SK-N-SH (cell line): ENCODE measurements around the gene ACER2. TPM values are rescaled to one million over a fixed set of nuclear protein-coding genes. Genes with fewer than 3 reads are reported as not detected.
"Not testable (repeated sequence)": the region's sequence is repeated elsewhere in the genome, so short reads cannot be mapped to it uniquely, and the experiment has no call there.

Experiments
- CTCF ChIA-PET: fragments of 300-600, 350-600 bp; formaldehyde crosslinking; extraction: SDS; loops from one replicate; lab custom pipeline; 2021; lab: Yijun Ruan, JAX
- POLR2A ChIA-PET: fragments of 350-600 bp; sonication (Branson Sonifier 250); formaldehyde crosslinking; extraction: SDS; loops from one replicate; lab custom pipeline; 2020; ENCODE audit warnings: antibody characterized with exemption, inconsistent platforms; lab: Yijun Ruan, JAX
- DNase-seq: peaks from one replicate; pipeline ENCODE4 v3.0.0; 2012
- H2AFZ ChIP-seq: fragments of 200-600 bp; sonication (generic); 2 replicates; pipeline ENCODE4 v1.8.1; 2016; ENCODE audit warnings: antibody characterized with exemption, mild to moderate bottlenecking, low read depth
- H3F3A ChIP-seq: fragments of 200-600 bp; sonication (generic); replicated peaks from 2 replicates; pipeline ENCODE3; 2016; ENCODE audit warnings: antibody characterized with exemption, mild to moderate bottlenecking; ENCODE audit not compliant: insufficient read depth
- H3K27ac ChIP-seq, 2 experiments: fragments of 200-500 bp in 1 of 2; fragments of 200-600 bp in 1 of 2; sonication (Bioruptor generic) in 1 of 2; sonication (generic), shearing (Covaris generic) in 1 of 2; 2 replicates each; pipeline versions ENCODE4 v1.5.1 to v1.6.1; 2014 to 2016; ENCODE audit warnings: low read depth in 2 of 2, inconsistent platforms in 1 of 2, low read length in 1 of 2, mild to moderate bottlenecking in 1 of 2, mixed read lengths in 1 of 2
- H3K27me3 ChIP-seq: fragments of 200-600 bp; sonication (generic), shearing (Covaris generic); 2 replicates; pipeline ENCODE4 v1.6.1; 2016; ENCODE audit warnings: mixed run types; ENCODE audit not compliant: insufficient read depth
- H3K36me3 ChIP-seq, 2 experiments: fragments of 200-500 bp in 1 of 2; fragments of 200-600 bp in 1 of 2; sonication (Bioruptor generic) in 1 of 2; sonication (generic) in 1 of 2; replicated peaks in 1 of 2; 2 replicates each; pipeline versions ENCODE3 to v1.5.1; 2014 to 2016; ENCODE audit warnings: low read length in 1 of 2, mild to moderate bottlenecking in 1 of 2; ENCODE audit not compliant: insufficient read depth in 2 of 2, control insufficient read depth in 1 of 2
- H3K4me1 ChIP-seq, 2 experiments: fragments of 200-500 bp in 1 of 2; fragments of 200-600 bp in 1 of 2; sonication (Bioruptor generic) in 1 of 2; sonication (generic), shearing (Covaris generic) in 1 of 2; 2 replicates each; pipeline versions ENCODE4 v1.5.1 to v1.6.1; 2014 to 2016; ENCODE audit warnings: low read depth in 1 of 2, low read length in 1 of 2, mixed run types in 1 of 2; ENCODE audit not compliant: insufficient read depth in 2 of 2, control insufficient read depth in 1 of 2
- H3K4me2 ChIP-seq: fragments of 200-600 bp; sonication (generic), shearing (Covaris generic); 2 replicates; pipeline ENCODE4 v1.6.1; 2017; ENCODE audit warnings: mixed run types
- H3K4me3 ChIP-seq, 2 experiments: fragments of 200-500 bp in 1 of 2; fragments of 200-600 bp in 1 of 2; sonication (Bioruptor generic) in 1 of 2; sonication (generic), shearing (Covaris generic) in 1 of 2; 2 replicates each; pipeline versions ENCODE4 v1.5.1 to v1.8.1; 2014 to 2016; ENCODE audit warnings: low read depth in 2 of 2, inconsistent platforms in 1 of 2, low read length in 1 of 2, mild to moderate bottlenecking in 1 of 2, mixed read lengths in 1 of 2, moderate library complexity in 1 of 2
- H3K79me2 ChIP-seq: fragments of 200-600 bp; sonication (generic); 2 replicates; pipeline ENCODE4 v1.8.1; 2017; ENCODE audit warnings: mild to moderate bottlenecking; ENCODE audit not compliant: insufficient read depth
- H3K9ac ChIP-seq: fragments of 200-600 bp; sonication (generic); 2 replicates; pipeline ENCODE4 v1.6.1; 2017; ENCODE audit warnings: mixed run types
- H3K9me2 ChIP-seq: fragments of 200-600 bp; sonication (generic); 2 replicates; pipeline ENCODE4 v1.6.1; 2017; ENCODE audit warnings: mixed run types
- H3K9me3 ChIP-seq: fragments of 200-600 bp; sonication (generic); 2 replicates; pipeline ENCODE4 v1.6.1; 2017; ENCODE audit warnings: mixed run types, mild to moderate bottlenecking, moderate library complexity
- H4K20me1 ChIP-seq: fragments of 200-600 bp; sonication (generic); 2 replicates; pipeline ENCODE4 v1.6.1; 2017; ENCODE audit warnings: mild to moderate bottlenecking, mixed run types; ENCODE audit not compliant: insufficient read depth
- EZH2phosphoT487 ChIP-seq: fragments of 200-600 bp; sonication (generic); IDR thresholded peaks from 2 replicates; pipeline ENCODE4 v1.6.1; 2017; ENCODE audit warnings: low read depth, mixed run types, mild to moderate bottlenecking, antibody characterized with exemption, moderate library complexity, borderline replicate concordance
- FOXM1 ChIP-seq: IDR thresholded peaks from 2 replicates; pipeline ENCODE4 v1.4.0; 2012; ENCODE audit warnings: low read depth, mild to moderate bottlenecking
- JUND ChIP-seq: IDR thresholded peaks from 2 replicates; pipeline ENCODE4 v1.4.0; 2012
- MEF2A ChIP-seq: IDR thresholded peaks from 2 replicates; pipeline ENCODE4 v1.4.0; 2012; ENCODE audit warnings: low read depth, borderline replicate concordance
- TCF12 ChIP-seq: IDR thresholded peaks from 2 replicates; pipeline ENCODE4 v1.4.0; 2012
- WGBS: methylation state at CpG from one replicate; pipeline ENCODE4 v1.1.6; 2017; ENCODE audit warnings: low lambda C conversion rate; 5-methylcytosine and 5-hydroxymethylcytosine counted together
- polyA plus RNA-seq, 3 experiments: library from polyadenylated mRNA; depleted of rRNA; stranded (reverse); fragments of >200 nt; gene quantifications; 2 replicates each; pipeline ENCODE4 v1.2.3, GENCODE V29; 2012
- TF ChIP-seq, protein P1 (sequence below): IDR thresholded peaks from 2 replicates; pipeline ENCODE4 v1.4.0; 2012; ENCODE audit warnings: low read depth, borderline replicate concordance
- TF ChIP-seq, protein P2 (sequence below): IDR thresholded peaks from 2 replicates; pipeline ENCODE4; 2012

Gene ACER2
- polyA plus RNA-seq, 1 of the 3 experiments (the other 2 are of a cell fraction) = 1.3 TPM

GRCh38 chr9:19386502-19387044, 22.2 kb upstream of the ACER2 start:
- Histone ChIP-seq H3K36me3 (no peaks in the 10 kb centered on the region), H3K27me3 (no peaks in the 10 kb centered on the region), H3K4me1 (peaks cover 0 to 5% of the 10 kb centered on the region in 2 experiments; a peak in 1 of 4 replicates), H4K20me1 (no peaks in the 10 kb centered on the region), H3K9ac (no peak overlapping the region), H3K79me2 (no peaks in the 10 kb centered on the region), H3K27ac (peak overlapping the region in 1 of 2 experiments; percentile 19; a peak in 1 of 4 replicates), H3K9me2 (no peaks in the 10 kb centered on the region), H2AFZ (no peak overlapping the region), H3K9me3 (no peaks in the 10 kb centered on the region), H3F3A (peaks cover 21% of the 10 kb centered on the region), H3K4me2 (no peak overlapping the region), H3K4me3 (no peak overlapping the region)
- CTCF ChIA-PET = no interaction called here
- no peak for TF ChIP-seq FOXM1
- TF ChIP-seq JUND = 0 out of 2 replicates have a peak, but pooled peaks have one; percentile 3
- WGBS = 49% methylated on average over 2 of the region's 2 CpGs
- POLR2A ChIA-PET = no interaction called here
- no peak for DNase-seq

DNA sequence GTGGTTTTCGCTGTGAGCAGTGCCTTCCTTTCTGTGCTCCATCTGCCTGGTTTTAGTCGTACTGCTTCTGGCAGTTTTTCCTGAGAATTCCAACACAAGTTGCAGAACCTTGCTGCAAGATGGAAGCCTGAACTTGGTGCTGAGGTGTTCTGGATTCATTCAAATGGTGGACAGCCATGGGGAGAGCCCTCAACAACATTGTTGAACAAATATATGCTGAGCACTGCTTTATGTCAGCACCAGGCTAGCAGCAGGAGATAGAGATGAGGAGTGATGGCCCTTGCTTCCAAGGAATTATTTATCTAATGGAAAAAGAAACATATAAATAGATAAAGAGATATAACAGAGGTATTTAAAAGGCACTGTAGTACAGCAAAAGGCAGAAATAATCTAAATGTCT, 21.5 kb upstream of the ACER2 start:
- DNase-seq = no peak
- Histone ChIP-seq H3K4me2 (peak overlapping the region; percentile 17; the same call in 1 of the 2 replicates), H3K4me3 (no peak overlapping the region), H3K9me3 (no peaks in the 10 kb centered on the region), H3K4me1 (peaks cover 0 to 5% of the 10 kb centered on the region in 2 experiments; a peak in 1 of 4 replicates), H3K9me2 (no peaks in the 10 kb centered on the region), H3K27ac (peak overlapping the region in 1 of 2 experiments; percentile 19; a peak in 1 of 4 replicates), H3K27me3 (no peaks in the 10 kb centered on the region), H3K9ac (no peak overlapping the region), H4K20me1 (no peaks in the 10 kb centered on the region), H3K36me3 (no peaks in the 10 kb centered on the region), H3K79me2 (no peaks in the 10 kb centered on the region), H2AFZ (no peak overlapping the region), H3F3A (peaks cover 13% of the 10 kb centered on the region)
- WGBS = 87% methylated on average over 2 of the region's 2 CpGs
- TF ChIP-seq, protein P1, sequence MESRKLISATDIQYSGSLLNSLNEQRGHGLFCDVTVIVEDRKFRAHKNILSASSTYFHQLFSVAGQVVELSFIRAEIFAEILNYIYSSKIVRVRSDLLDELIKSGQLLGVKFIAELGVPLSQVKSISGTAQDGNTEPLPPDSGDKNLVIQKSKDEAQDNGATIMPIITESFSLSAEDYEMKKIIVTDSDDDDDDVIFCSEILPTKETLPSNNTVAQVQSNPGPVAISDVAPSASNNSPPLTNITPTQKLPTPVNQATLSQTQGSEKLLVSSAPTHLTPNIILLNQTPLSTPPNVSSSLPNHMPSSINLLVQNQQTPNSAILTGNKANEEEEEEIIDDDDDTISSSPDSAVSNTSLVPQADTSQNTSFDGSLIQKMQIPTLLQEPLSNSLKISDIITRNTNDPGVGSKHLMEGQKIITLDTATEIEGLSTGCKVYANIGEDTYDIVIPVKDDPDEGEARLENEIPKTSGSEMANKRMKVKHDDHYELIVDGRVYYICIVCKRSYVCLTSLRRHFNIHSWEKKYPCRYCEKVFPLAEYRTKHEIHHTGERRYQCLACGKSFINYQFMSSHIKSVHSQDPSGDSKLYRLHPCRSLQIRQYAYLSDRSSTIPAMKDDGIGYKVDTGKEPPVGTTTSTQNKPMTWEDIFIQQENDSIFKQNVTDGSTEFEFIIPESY = no peak
- TF ChIP-seq EZH2phosphoT487 = no peak
- TF ChIP-seq TCF12 = peak; percentile 73
- TF ChIP-seq, protein P2, sequence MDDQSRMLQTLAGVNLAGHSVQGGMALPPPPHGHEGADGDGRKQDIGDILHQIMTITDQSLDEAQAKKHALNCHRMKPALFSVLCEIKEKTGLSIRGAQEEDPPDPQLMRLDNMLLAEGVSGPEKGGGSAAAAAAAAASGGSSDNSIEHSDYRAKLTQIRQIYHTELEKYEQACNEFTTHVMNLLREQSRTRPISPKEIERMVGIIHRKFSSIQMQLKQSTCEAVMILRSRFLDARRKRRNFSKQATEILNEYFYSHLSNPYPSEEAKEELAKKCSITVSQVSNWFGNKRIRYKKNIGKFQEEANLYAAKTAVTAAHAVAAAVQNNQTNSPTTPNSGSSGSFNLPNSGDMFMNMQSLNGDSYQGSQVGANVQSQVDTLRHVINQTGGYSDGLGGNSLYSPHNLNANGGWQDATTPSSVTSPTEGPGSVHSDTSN = peak; percentile 70
- TF ChIP-seq JUND = 0 out of 2 replicates have a peak, but pooled peaks have one; percentile 16
- no peak for TF ChIP-seq MEF2A
- POLR2A ChIA-PET = no interaction called here
- CTCF ChIA-PET = no interaction called here

DNA sequence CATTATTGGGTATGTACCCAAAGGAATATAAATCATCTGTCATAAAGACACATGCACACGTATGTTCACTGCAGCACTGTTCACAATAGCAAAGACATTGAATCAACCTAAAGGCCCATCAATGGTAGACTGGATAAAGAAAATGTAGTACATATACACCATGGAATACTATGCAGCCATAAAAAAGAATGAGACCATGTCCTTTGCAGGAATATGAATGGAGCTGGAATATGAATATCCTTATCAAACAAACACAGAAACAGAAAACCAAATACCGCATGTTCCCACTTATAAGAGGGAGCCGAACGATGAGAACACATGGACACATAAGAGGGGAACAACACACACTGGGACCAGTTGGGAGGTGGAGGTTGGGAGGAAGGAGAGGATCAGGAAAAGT, 19.3 kb upstream of the ACER2 start:
- H3K4me2 ChIP-seq, H2AFZ ChIP-seq, DNase-seq, H3K9me2 ChIP-seq, H3K27me3 ChIP-seq, H3K79me2 ChIP-seq, H4K20me1 ChIP-seq, POLR2A ChIA-PET, CTCF ChIA-PET, H3K4me3 ChIP-seq, H3K9ac ChIP-seq, H3K9me3 ChIP-seq, H3K36me3 ChIP-seq, H3K27ac ChIP-seq, H3K4me1 ChIP-seq: not testable (repeated sequence)
- WGBS = 83% methylated on average over 4 of the region's 4 CpGs
- peaks cover 11% of the 10 kb centered on the region for H3F3A ChIP-seq
